GM13976 (cell line): ENCODE measurements around the gene GARNL3.

Experiments
- DNase-seq: peaks from one replicate; pipeline ENCODE4 v3.0.0; 2012; ENCODE audit warnings: low spot score
- in situ Hi-C: fragments of 300-500 bp; cut with MboI; formaldehyde crosslinking; loops from one replicate; pipeline ENCODE4 v1.12.0; 2022; ENCODE audit warnings: low sequenced_read_pairs, mixed read lengths, inconsistent platforms; ENCODE audit not compliant: unreplicated experiment
- TF ChIP-seq, protein P1 (sequence below): IDR thresholded peaks from 2 replicates; pipeline ENCODE4 v1.5.1; 2012; ENCODE audit warnings: borderline replicate concordance, mild to moderate bottlenecking; ENCODE audit not compliant: insufficient read depth; ENCODE audit errors: extremely low read depth, missing control alignments, control extremely low read depth

GARNL3 gene

DNA sequence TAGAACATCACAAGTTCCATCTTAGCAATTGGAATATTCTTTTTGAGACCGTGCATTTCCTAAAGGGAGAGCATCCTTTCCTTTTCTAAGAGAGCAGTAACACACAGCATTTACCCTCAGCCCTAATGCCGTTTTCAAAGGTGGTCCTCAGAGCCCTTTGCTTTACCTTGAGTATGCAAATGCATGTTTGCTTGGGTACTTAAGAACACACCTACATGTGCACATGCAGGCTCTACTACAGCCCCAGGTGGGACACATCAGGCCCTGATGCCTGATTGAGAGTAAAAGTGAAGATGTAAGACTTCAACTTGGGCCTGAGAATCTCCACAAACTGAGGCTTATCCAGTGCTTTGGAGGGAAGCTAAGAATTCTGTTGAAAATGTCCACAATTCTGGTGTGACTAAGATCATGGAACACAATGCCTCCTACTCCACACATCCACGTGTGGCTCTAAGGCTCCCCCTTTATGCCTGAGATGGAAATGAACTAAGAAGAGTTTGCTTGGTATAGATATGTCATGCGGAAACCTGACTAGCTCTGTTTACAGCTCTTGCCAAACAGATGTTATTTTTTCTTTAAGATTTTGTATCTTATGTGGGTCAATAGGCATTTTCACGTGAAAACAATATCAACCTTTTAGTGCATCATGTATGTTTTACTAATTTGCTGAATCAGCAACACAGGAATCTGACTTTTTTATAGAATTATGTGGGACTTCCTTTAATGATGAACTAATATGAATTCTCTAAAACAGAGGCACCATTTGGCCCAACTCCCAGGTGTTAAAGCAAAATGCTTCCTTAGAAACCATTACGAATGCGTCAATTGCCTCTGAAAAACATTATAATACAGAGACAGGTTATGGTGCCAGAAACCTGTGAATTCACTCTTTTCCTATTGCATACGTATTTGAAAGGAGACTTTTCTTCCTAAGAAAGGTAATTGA, 83.5 kb downstream of the GARNL3 start:
- peak; percentile 40 for DNase-seq
- in situ Hi-C loops: no loop called here
- TF ChIP-seq, protein P1, sequence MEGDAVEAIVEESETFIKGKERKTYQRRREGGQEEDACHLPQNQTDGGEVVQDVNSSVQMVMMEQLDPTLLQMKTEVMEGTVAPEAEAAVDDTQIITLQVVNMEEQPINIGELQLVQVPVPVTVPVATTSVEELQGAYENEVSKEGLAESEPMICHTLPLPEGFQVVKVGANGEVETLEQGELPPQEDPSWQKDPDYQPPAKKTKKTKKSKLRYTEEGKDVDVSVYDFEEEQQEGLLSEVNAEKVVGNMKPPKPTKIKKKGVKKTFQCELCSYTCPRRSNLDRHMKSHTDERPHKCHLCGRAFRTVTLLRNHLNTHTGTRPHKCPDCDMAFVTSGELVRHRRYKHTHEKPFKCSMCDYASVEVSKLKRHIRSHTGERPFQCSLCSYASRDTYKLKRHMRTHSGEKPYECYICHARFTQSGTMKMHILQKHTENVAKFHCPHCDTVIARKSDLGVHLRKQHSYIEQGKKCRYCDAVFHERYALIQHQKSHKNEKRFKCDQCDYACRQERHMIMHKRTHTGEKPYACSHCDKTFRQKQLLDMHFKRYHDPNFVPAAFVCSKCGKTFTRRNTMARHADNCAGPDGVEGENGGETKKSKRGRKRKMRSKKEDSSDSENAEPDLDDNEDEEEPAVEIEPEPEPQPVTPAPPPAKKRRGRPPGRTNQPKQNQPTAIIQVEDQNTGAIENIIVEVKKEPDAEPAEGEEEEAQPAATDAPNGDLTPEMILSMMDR: peak; percentile 55

DNA sequence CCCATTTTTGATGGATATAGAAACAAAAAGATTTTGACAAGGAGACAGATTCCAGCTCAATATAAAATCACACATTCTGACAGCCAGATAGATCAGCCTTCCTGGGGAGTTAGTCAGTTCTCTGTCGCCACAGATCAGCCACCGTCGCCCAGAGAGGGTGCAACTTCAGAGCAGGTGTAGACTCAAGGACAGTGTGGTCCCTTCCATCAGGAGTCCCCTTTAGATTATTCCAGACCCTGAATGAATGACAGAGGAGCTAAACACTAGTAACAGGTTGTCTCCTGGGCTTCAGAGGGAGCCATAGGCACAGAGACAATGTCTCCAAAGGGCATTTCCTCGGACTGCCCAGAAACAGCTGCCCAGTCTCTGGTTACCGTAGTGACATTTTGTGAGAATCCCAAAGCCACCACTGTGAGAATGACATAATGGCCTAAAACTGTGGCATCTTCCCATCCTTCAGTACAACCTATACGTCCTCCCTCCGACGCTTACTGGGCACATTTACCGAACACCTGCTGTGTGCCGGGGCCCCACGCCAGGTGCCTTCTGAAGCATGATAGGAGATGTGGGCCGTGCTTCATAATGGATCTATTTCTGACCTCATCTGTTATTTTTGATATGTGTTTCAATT, 85.0 kb downstream of the GARNL3 start:
- TF ChIP-seq, protein P1: no peak
- DNase-seq: no peak
- in situ Hi-C loops: no loop called here

DNA sequence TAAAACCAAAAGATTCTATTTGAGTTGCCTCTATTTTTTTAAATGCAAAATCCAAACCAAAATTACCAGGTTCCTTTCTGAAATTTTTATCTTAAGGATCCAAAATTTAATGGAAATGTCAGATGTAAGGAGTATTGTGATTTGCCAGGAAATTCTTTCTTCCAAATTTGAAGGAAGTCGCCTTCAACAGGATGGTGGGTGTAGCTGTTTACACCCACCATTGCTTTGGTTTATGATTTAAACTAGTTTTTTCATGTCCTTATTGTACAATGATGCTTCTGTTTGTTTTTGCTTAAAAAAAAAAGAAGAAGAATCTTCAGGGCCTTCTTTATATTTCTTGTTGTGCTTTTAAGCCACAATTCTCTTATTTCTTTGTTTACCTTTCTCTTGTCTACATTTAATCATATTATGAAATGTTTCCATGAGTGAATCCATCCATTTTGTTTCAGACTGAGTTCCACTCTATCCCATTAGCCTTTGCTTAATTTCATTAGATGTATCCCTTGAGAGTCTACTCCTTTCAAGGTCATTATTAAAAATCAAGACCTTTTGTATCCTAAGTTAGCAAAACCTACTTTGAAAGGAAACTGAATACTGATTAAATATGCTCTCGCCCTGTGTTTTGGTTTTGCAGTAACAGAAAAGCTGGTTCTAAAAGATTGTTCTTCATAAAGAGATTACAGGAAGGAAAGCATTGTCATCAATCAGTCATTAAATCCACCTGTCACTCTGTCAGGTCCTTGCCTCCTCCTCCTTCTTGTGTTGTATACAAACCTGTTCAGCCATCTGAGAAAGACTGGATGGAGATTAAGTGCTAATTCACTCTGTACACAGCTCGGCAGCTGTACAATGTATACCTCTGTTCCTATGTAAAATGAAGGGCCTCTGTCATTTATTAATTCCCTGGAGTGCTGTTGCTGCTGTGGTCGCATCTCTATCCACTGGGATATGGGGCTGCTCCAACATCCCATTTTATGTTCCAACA, 86.9 kb downstream of the GARNL3 start:
- in situ Hi-C loops: no loop called here
- TF ChIP-seq, protein P1: no peak
- no peak for DNase-seq

DNA sequence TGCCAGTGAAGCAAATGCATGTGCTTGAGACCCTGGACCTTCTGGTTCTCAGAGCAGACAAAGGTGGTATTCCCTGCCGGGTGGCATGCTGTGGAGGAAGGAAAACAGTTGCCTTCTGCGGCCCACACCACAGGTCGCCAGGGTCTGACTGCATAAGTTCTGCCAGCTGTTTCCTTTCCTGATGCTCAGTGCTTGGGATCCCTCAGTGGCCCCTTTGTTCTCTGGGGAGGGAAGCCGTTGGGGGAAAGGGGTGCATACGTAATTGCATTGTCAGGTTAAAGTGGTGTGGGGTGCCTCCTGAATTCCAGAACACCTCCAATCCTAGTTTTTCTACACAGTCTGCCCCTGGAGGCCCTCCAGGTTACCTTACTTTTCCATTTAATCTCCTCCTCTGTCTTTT, 89.3 kb downstream of the GARNL3 start:
- DNase-seq: no peak
- in situ Hi-C loops: no loop called here
- TF ChIP-seq, protein P1: no peak

DNA sequence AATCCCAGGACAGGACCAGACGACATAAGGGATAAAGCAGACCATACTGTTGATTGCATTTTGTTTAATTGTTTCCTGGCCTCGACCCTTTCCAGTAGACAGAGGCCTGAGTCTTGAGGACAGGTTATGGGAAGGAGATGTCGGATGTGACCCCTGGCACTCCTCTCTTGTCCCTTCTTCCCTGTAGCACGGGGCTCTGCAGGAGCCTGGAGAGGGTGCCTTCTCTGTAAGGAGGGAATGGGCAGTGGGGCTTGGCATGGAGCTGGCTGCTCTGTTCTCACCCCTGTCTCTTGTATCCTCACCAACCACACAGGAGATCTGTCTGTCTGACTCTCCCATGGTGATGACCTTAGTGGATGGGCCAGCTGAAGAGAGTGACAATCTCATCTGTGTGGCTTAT, 92.3 kb downstream of the GARNL3 start:
- no peak for DNase-seq
- in situ Hi-C loops: no loop called here
- TF ChIP-seq, protein P1: no peak

DNA sequence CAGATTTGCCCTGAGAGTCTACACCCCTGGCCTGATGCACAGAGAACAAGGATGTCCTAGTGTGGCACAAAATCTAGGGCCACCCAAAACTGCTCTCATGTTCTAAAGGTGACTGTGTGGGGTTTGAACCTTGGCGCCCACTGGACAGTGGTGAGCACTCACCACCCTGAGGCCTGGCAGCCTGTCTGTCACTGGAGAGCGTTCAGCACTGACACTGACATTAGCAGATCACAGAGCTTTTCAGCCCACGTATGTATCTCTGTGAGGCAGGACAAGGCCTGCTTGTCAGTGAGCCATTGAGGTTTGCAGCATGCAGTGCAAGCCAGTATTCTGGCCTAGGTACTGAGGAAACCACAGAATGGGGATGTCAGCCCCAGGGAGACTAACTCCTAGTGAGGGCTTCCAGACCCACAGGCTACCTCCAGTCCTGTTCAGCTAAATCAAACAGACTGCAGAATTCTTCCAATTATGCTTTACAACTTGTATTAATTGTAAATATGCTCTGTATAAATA, 93.5 kb downstream of the GARNL3 start:
- TF ChIP-seq, protein P1: no peak
- DNase-seq: no peak
- in situ Hi-C loops: no loop called here
